ENCODE measurements around the gene CCDC170.

- TF ChIP-seq POLR2A (IDR thresholded peaks at IDR 0.05; ENCODE audit: low read length) (no peak), GATA1 (IDR thresholded peaks at IDR 0.05; ENCODE audit: low read depth, low read length) (no peak)
Measured at GRCh38 chr6:151514000-151514730, 20.3 kb downstream of the CCDC170 start.
